Thyroid gland (tissue), 4 donors: ENCODE results near the gene UST.

Experiments used
- POLR2A ChIP-seq, 2 donors: fragments of 450-650 bp; IDR thresholded peaks; one replicate each; pipeline ENCODE4 v1.6.1; 2017; ENCODE audit warnings: antibody characterized with exemption in 2 of 2, mild to moderate bottlenecking in 2 of 2, moderate library complexity in 1 of 2
- TF ChIP-seq, protein P1 (sequence below), 6 experiments: fragments of 200-600 bp in 3 of 6; fragments of 450-650 bp in 3 of 6; sonication (generic) in 3 of 6; IDR thresholded peaks; one replicate each; pipeline ENCODE4 v1.5.1; 2016 to 2019; ENCODE audit warnings: antibody characterized with exemption in 6 of 6, mild to moderate bottlenecking in 2 of 6, inconsistent platforms in 1 of 6, moderate library complexity in 1 of 6

DNA sequence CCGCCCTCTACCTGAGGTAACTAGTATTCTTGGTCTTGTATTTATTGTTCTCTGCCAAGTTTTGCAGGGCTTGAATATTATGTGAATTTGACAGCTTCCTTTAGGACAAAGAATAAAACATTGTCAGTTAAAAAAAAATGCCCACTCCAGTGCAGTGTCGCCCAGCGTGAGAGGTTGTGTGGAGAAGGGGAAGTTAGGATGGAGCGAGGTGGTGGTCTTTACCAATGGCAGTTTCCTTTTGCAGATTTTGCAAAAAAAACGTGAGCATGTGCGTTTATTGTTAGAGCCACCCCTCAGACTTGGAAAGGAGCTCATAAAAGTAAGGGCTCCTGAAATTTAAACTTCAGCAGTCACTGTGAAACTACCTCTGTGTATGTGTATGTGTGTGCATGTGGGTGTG lies 28.3 kb downstream of the UST start:
- TF ChIP-seq, protein P1, sequence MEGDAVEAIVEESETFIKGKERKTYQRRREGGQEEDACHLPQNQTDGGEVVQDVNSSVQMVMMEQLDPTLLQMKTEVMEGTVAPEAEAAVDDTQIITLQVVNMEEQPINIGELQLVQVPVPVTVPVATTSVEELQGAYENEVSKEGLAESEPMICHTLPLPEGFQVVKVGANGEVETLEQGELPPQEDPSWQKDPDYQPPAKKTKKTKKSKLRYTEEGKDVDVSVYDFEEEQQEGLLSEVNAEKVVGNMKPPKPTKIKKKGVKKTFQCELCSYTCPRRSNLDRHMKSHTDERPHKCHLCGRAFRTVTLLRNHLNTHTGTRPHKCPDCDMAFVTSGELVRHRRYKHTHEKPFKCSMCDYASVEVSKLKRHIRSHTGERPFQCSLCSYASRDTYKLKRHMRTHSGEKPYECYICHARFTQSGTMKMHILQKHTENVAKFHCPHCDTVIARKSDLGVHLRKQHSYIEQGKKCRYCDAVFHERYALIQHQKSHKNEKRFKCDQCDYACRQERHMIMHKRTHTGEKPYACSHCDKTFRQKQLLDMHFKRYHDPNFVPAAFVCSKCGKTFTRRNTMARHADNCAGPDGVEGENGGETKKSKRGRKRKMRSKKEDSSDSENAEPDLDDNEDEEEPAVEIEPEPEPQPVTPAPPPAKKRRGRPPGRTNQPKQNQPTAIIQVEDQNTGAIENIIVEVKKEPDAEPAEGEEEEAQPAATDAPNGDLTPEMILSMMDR (IDR thresholded peaks at IDR 0.05): no peak
- TF ChIP-seq POLR2A (IDR thresholded peaks at IDR 0.05): no peak
